Measurements from ENCODE around the gene BICDL2. TPM values are rescaled to one million over a fixed set of nuclear protein-coding genes. Genes with fewer than 3 reads are reported as not detected.

Gene BICDL2
- total and polyA plus RNA-seq, 4 donors = 0.06 to 0.39 (median 0.24) TPM

DNA sequence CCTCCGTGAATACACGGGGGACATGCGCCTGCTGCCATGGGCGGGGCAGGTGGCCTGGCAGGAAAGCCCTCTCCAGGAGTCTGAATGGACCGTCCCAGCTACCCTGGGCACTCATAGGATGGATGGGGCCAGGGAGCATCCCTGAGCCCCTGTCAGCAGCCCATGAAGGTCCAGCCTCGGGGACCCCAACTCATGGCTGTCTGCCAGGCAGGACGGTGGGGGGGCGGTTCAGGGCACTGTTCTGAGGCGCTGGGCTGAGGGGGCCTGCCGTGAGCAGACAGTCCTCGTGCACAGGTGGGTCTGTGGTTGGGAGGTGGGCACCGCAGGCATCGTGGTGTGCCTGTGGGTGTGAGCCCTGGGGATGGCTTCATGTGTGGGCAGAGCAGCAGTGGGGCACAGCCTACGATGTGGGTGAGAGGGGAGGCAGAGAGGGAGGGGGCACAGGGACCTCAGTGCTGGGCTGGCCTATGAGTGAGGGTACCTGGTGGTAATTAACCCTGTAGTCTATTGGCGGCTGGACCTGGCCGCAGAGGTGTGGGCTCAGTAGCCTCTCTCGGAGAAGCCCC, 50.0 kb downstream of the BICDL2 start:
- peaks cover 29% of the 10 kb centered on the region for H3K4me1 ChIP-seq (ENCODE audit: control insufficient read depth, insufficient read depth, low read length)
- no peak overlapping the region for H3K27ac ChIP-seq (ENCODE audit: low read depth, low read length)
- no peak for DNase-seq (ENCODE audit: low read depth in 4 of 6, low spot score in 6 of 6)
- 76% methylated on average over 17 of the region's 17 CpGs for WGBS (ENCODE audit: insufficient coverage)
- H3K9me3 ChIP-seq (ENCODE audit: control insufficient read depth, insufficient read depth, low read length) = no peaks in the 10 kb centered on the region
- H3K4me3 ChIP-seq (ENCODE audit: low read depth, low read length) = no peak overlapping the region
- H3K36me3 ChIP-seq (ENCODE audit: control insufficient read depth, insufficient read depth, low read length) = no peaks in the 10 kb centered on the region
- H3K27me3 ChIP-seq (ENCODE audit: control insufficient read depth, insufficient read depth, low read length) = no peaks in the 10 kb centered on the region

DNA sequence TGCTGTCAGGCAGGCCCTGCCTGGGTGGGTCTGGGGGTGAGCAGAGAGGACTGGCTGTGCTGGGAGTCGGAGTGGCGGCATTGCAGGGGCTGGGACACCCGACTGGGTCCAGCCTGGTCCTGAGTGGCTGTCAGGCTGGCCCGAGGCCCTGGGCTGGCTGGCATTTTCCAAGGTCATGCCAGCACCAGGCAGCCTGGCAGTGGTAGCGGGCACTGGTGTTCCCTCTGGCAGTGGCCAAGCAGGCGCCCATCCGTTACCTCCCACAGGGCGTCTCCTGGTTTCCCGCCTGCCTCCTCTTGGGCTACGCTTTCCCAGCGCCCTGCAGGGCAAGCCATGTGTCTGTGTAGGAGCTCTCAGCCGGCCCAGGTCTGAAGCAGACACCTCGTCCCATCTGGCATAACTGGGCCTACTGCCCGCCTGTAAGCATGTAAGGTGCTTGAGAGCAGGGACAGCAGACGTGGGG, 50.8 kb downstream of the BICDL2 start:
- 72% methylated on average over 13 of the region's 15 CpGs for whole genome bisulfite sequencing (ENCODE audit: insufficient coverage)
- no peak for DNase-seq (ENCODE audit: low read depth in 4 of 6, low spot score in 6 of 6)
- H3K4me3 ChIP-seq (ENCODE audit: low read depth, low read length) = no peak overlapping the region
- H3K9me3 ChIP-seq (ENCODE audit: control insufficient read depth, insufficient read depth, low read length) = no peaks in the 10 kb centered on the region
- peak overlapping the region; percentile 7 for H3K27ac ChIP-seq (ENCODE audit: low read depth, low read length)
- H3K36me3 ChIP-seq (ENCODE audit: control insufficient read depth, insufficient read depth, low read length) = no peaks in the 10 kb centered on the region
- peaks cover 4% of the 10 kb centered on the region for H3K27me3 ChIP-seq (ENCODE audit: control insufficient read depth, insufficient read depth, low read length)
- peaks cover 36% of the 10 kb centered on the region for H3K4me1 ChIP-seq (ENCODE audit: control insufficient read depth, insufficient read depth, low read length)

DNA sequence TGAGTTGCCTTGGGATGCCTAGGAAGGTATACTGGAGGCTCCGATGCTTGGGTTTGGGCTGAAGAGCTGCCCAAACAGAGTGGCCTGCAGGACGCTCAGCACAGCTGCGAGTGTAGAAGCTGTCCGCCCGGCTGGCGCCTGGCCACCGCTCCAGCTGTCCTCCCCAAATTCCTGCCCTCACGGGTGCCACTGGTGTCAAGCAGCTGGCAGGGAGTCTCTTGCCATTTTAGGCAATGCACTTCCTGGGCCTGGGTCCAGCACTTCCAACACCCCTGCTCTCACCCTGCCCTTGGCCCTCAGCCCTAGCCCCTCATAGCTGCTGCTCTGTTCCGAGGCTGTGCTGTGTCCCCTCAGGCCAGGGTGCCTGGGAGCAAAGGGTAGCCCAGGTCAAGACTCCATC, 51.3 kb downstream of the BICDL2 start:
- peak in 1 of 6 donors; percentile 37 for DNase-seq (ENCODE audit: low read depth in 4 of 6, low spot score in 6 of 6)
- Histone ChIP-seq H3K36me3 (ENCODE audit: control insufficient read depth, insufficient read depth, low read length) (no peaks in the 10 kb centered on the region), H3K27ac (ENCODE audit: low read depth, low read length) (no peak overlapping the region), H3K4me1 (ENCODE audit: control insufficient read depth, insufficient read depth, low read length) (peaks cover 40% of the 10 kb centered on the region), H3K4me3 (ENCODE audit: low read depth, low read length) (no peak overlapping the region), H3K27me3 (ENCODE audit: control insufficient read depth, insufficient read depth, low read length) (peaks cover 4% of the 10 kb centered on the region), H3K9me3 (ENCODE audit: control insufficient read depth, insufficient read depth, low read length) (no peaks in the 10 kb centered on the region)
- 62% methylated on average over 9 of the region's 9 CpGs for WGBS (ENCODE audit: insufficient coverage)

DNA sequence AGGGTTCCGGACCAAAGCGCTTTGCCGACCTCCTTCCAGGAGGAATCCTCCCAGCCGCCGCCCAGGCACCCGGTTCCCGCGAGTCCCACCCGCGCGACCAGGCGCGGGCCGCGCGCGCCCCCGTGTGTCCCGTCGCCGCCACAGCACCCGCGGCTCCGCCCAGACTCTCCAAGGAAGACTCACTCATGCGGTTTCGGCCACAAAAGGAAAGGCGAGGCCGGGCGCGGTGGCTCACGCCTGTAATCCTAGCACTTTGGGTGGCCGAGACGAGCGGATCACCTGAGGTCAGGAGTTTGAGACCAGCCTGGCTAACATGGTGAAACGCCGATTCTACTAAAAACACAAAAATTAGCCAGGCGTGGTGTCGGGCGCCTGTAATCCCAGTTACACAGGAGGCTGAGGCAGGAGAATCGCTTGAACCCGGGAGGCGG, 53.0 kb downstream of the BICDL2 start:
- Histone ChIP-seq H3K27ac (ENCODE audit: low read depth, low read length) (no peak overlapping the region), H3K4me1 (ENCODE audit: control insufficient read depth, insufficient read depth, low read length) (peaks cover 50% of the 10 kb centered on the region), H3K4me3 (ENCODE audit: low read depth, low read length) (no peak overlapping the region), H3K36me3 (ENCODE audit: control insufficient read depth, insufficient read depth, low read length) (no peaks in the 10 kb centered on the region), H3K27me3 (ENCODE audit: control insufficient read depth, insufficient read depth, low read length) (peaks cover 4% of the 10 kb centered on the region), H3K9me3 (ENCODE audit: control insufficient read depth, insufficient read depth, low read length) (no peaks in the 10 kb centered on the region)
- DNase-seq (ENCODE audit: low read depth in 4 of 6, low spot score in 6 of 6) = peak in 3 of 6 donors; percentile 58 to 92 (median 88)
- 12% methylated on average over 42 of the region's 42 CpGs for WGBS (ENCODE audit: insufficient coverage)

DNA sequence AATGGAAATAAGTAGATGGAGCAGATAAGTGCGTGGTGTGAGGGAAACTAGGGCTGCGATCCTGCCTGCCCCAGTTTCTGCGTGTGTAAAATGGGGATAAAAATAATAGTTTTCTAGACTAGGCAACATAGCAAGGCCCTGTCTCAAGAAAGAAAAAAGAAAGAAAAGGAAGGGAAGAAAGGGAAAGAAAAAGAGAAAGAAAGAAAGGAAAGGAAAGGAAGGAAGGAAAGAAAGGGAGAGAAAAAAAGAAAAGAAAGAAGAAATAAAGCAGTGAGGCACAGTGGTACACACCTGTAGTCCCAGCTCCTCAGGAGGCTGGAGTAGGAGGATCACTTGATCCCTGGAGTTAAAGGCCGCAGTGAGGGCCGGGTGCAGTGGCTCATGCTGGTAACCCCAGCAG, 54.3 kb downstream of the BICDL2 start:
- Histone ChIP-seq H3K27me3 (ENCODE audit: control insufficient read depth, insufficient read depth, low read length) (peaks cover 4% of the 10 kb centered on the region), H3K27ac (ENCODE audit: low read depth, low read length) (no peak overlapping the region), H3K4me3 (ENCODE audit: low read depth, low read length) (no peak overlapping the region), H3K36me3 (ENCODE audit: control insufficient read depth, insufficient read depth, low read length) (no peaks in the 10 kb centered on the region), H3K9me3 (ENCODE audit: control insufficient read depth, insufficient read depth, low read length) (no peaks in the 10 kb centered on the region), H3K4me1 (ENCODE audit: control insufficient read depth, insufficient read depth, low read length) (peaks cover 57% of the 10 kb centered on the region)
- 59% methylated on average over 3 of the region's 5 CpGs for WGBS (ENCODE audit: insufficient coverage)
- no peak for DNase-seq (ENCODE audit: low read depth in 4 of 6, low spot score in 6 of 6)

DNA sequence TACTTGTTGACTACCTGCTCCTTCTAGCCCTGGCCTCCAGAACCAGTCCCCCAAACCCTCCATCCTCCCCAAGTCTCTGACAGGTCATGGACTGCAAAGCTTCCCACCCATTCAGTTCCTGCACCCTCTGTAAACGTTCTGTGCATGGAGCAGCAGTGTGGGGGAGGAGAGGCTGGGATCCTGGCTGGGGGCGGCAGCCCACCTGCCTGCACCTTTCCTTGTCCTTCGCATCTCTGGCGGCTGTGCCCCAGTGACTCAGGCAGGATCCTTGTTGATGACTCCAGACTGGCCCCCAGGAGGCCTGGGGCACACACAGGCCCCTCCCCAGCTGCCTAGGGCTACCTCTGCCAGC, 54.9 kb downstream of the BICDL2 start:
- DNase-seq (ENCODE audit: low read depth in 4 of 6, low spot score in 6 of 6) = no peak
- Histone ChIP-seq H3K4me1 (ENCODE audit: control insufficient read depth, insufficient read depth, low read length) (peaks cover 62% of the 10 kb centered on the region), H3K27me3 (ENCODE audit: control insufficient read depth, insufficient read depth, low read length) (peaks cover 4% of the 10 kb centered on the region), H3K27ac (ENCODE audit: low read depth, low read length) (no peak overlapping the region), H3K4me3 (ENCODE audit: low read depth, low read length) (no peak overlapping the region), H3K9me3 (ENCODE audit: control insufficient read depth, insufficient read depth, low read length) (no peaks in the 10 kb centered on the region), H3K36me3 (ENCODE audit: control insufficient read depth, insufficient read depth, low read length) (peaks cover under 1% of the 10 kb centered on the region)
- 46% methylated on average over 3 of the region's 4 CpGs for WGBS (ENCODE audit: insufficient coverage)

DNA sequence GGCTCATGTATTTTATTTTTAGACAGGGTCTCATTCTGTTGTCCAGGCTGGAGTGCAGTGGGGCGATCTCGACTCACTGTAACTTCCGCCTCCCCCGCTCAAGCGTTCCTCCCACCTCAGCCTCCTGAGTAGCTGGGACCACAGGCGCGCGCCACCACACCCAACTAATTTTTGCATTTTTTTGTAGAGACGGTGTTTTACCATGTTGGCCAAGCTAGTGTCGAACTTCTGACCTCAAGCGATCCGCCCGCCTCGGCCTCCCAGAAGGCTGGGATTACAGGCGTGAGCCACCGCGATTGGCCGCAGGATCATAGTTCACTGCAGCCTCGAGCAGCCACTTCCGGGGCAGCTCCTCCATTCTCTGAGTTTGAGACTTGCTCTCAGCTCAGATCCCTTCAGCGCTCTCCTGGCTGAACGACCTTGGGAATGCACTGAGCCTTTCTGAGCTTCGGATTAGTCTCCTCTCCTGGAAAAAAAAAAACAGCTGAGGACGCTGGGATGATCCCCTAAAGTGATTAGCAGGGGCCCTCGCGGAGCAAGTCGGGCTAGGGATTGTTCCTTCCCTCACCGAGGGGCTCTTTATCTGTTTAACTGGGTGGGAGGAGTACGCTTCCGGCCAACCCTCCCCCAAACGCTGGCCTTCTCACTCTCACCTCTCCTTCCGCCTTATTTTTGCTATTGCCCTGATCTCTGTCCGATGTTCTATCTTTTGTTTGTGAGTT, 55.4 kb downstream of the BICDL2 start:
- H3K36me3 ChIP-seq (ENCODE audit: control insufficient read depth, insufficient read depth, low read length) = peaks cover 6% of the 10 kb centered on the region
- peaks cover 63% of the 10 kb centered on the region for H3K4me1 ChIP-seq (ENCODE audit: control insufficient read depth, insufficient read depth, low read length)
- DNase-seq (ENCODE audit: low read depth in 4 of 6, low spot score in 6 of 6) = no peak
- H3K4me3 ChIP-seq (ENCODE audit: low read depth, low read length) = no peak overlapping the region
- WGBS (ENCODE audit: insufficient coverage) = 43% methylated on average over 24 of the region's 33 CpGs
- no peaks in the 10 kb centered on the region for H3K9me3 ChIP-seq (ENCODE audit: control insufficient read depth, insufficient read depth, low read length)
- H3K27me3 ChIP-seq (ENCODE audit: control insufficient read depth, insufficient read depth, low read length) = peaks cover 4% of the 10 kb centered on the region
- no peak overlapping the region for H3K27ac ChIP-seq (ENCODE audit: low read depth, low read length)

DNA sequence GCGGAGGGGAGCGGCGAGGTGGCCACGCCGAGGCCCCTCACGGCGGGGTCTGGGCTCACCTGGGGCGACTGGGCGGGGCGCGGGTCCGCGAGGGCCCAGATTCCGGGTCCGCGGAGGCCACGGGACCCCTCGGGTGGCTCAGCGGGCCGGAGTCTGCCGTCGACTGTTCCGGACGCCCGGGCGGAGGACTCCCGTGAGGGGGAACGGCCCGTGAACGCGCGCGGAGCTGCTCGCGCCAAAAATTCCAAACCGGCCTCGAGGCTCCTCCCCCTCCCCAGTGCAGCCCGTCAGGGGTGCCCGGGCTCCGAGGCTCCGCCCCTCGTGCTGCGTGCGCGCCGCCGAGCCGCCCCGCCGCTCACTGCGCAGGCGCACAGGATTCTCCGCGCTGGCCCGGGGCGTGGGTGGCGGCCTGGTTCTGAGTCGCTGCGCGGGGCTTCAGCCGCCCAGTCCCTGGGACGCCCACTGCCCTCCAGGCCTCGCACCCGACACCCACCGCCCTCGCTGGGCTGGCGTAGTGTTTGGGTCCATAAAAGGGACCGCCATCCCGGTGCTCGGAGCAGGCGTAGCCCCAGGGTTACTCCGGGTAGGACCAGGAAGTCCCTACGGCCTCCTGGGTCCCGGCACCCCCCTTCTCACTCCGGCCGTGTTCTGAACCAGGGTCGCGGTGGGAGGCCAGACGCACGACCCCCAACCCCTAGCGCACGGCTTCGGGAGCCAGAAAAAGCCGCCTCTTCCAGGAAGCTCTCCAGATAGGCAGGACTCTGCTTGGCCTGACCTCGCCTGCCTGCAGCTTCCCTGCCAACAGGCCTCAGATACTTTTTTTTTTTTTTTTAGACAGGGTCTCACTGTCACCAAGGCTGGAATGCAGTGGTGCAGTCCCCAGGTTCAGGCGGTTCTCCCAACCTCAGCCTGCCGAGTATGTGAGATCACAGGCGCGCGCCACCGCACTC, 56.2 kb downstream of the BICDL2 start, which contains the start of gene PKMYT1:
PKMYT1 (minus strand) TSS at position 220 of the 950 bp plus-strand sequence. CDS start 789 bp downstream, outside the sequence.
- peaks cover 63% of the 10 kb centered on the region for H3K4me1 ChIP-seq (ENCODE audit: control insufficient read depth, insufficient read depth, low read length)
- peak; percentile 72 to 97 (median 88) for DNase-seq (ENCODE audit: low read depth in 4 of 6, low spot score in 6 of 6)
- 2% methylated on average over 87 of the region's 91 CpGs for WGBS (ENCODE audit: insufficient coverage)
- H3K27ac ChIP-seq (ENCODE audit: low read depth, low read length) = peak within 1 kb of the TSS; percentile 58
- H3K4me3 ChIP-seq (ENCODE audit: low read depth, low read length) = peak within 1 kb of the TSS; percentile 74
- H3K36me3 ChIP-seq (ENCODE audit: control insufficient read depth, insufficient read depth, low read length) = peaks cover 14% of the 10 kb centered on the region
- H3K9me3 ChIP-seq (ENCODE audit: control insufficient read depth, insufficient read depth, low read length) = no peaks in the 10 kb centered on the region
- H3K27me3 ChIP-seq (ENCODE audit: control insufficient read depth, insufficient read depth, low read length) = peaks cover 4% of the 10 kb centered on the region

DNA sequence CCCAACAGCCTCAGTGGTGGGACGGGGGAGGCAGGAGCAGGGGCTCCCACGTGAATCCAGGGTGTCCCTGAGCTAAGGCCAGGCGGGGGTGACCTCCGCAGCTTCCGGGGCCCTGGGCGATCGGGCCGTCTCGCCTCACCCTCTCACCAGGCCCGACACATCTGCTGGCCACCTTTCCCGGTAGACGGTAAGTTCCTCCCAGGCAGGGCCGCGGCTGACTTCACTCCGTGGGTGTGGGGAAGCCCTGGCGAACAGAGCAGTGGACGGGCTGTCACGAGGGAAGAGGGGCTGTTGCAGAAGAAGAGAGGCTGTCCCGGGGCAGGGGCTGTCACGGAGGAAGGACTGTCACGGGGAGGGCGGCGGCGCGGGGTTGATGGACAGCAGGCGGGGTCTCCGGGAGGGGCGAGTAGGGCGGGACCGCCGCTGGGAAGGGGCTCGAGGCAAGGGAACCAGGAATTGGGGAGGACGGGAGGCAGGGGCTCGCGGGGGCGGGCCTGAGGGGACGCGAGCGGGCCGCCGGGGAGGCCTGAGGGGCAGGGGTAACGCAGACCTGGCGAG, 57.0 kb downstream of the BICDL2 start:
- H3K9me3 ChIP-seq (ENCODE audit: control insufficient read depth, insufficient read depth, low read length) = no peaks in the 10 kb centered on the region
- WGBS (ENCODE audit: insufficient coverage) = 6% methylated on average over 41 of the region's 43 CpGs
- peaks cover 66% of the 10 kb centered on the region for H3K4me1 ChIP-seq (ENCODE audit: control insufficient read depth, insufficient read depth, low read length)
- H3K4me3 ChIP-seq (ENCODE audit: low read depth, low read length) = peak overlapping the region; percentile 74
- H3K27me3 ChIP-seq (ENCODE audit: control insufficient read depth, insufficient read depth, low read length) = peaks cover 4% of the 10 kb centered on the region
- H3K27ac ChIP-seq (ENCODE audit: low read depth, low read length) = no peak overlapping the region
- no peak for DNase-seq (ENCODE audit: low read depth in 4 of 6, low spot score in 6 of 6)
- H3K36me3 ChIP-seq (ENCODE audit: control insufficient read depth, insufficient read depth, low read length) = peaks cover 22% of the 10 kb centered on the region
